Activated CD8-positive, alpha-beta T cell treated with anti-CD3 and anti-CD28 coated beads for 36 hours (primary cell): ENCODE results near the gene CDKN2AIPNL. TPM values are rescaled to one million over a fixed set of nuclear protein-coding genes. Genes with fewer than 3 reads are reported as not detected.

Experiments used
- ATAC-seq: fragments of 200-7000 bp; cut with Tn5 transposase; one replicate; pipeline ENCODE4 v1.10.0; 2021; ENCODE audit warnings: mild to moderate bottlenecking, moderate library complexity
- CTCF ChIA-PET: fragments of 350-600 bp; sonication (Branson Sonifier 250); formaldehyde crosslinking; loops from one replicate; lab custom pipeline; 2021; ENCODE audit warnings: antibody characterized with exemption; lab: Charles Lee
- POLR2A ChIA-PET: fragments of 350-600 bp; sonication (Branson Sonifier 250); formaldehyde crosslinking; loops from one replicate; lab custom pipeline; 2021; ENCODE audit warnings: antibody characterized with exemption; lab: Charles Lee
- DNase-seq: peaks from one replicate; pipeline ENCODE4 v3.0.0-alpha.2; 2020
- H3K27ac Mint-ChIP-seq: one replicate; pipeline ENCODE4 v1.8.0; 2021; ENCODE audit warnings: mild to moderate bottlenecking, mixed read lengths
- H3K27me3 Mint-ChIP-seq: one replicate; pipeline ENCODE4 v1.8.0; 2021; ENCODE audit warnings: mixed read lengths
- H3K36me3 Mint-ChIP-seq: one replicate; pipeline ENCODE4 v1.8.0; 2021; ENCODE audit warnings: low read depth, mixed read lengths
- H3K4me1 Mint-ChIP-seq: one replicate; pipeline ENCODE4 v1.8.0; 2021; ENCODE audit warnings: low read depth, mixed read lengths
- H3K4me3 Mint-ChIP-seq: one replicate; pipeline ENCODE4 v1.8.0; 2021; ENCODE audit warnings: mild to moderate bottlenecking, moderate library complexity, mixed read lengths
- H3K9me3 Mint-ChIP-seq: one replicate; pipeline ENCODE4 v1.8.0; 2021; ENCODE audit warnings: mixed read lengths
- CTCF ChIP-seq: fragments of 200-600 bp; IDR thresholded peaks from one replicate; pipeline ENCODE4 v1.8.0; 2022; ENCODE audit warnings: antibody characterized with exemption, mild to moderate bottlenecking
- intact Hi-C: fragments of 100-400 bp; cut with micrococcal nuclease; formaldehyde crosslinking; loops from one replicate; pipeline ENCODE4 v1.10.0; 2022
- total RNA-seq, 2 experiments: library from RNA; stranded (reverse); gene quantifications; one replicate each; pipeline ENCODE4 v1.2.3, GENCODE V29; 2021

The CDKN2AIPNL gene
- total RNA-seq, 2 experiments from 2014 or later, result 38.2 to 41.1 TPM

- no peak for ATAC-seq
- ChIA-PET CTCF (interaction anchor here (2.0 kb wide), 1 partner anchor 232 kb away, joined by 5 read pairs; no protein-coding TSS in a partner anchor), POLR2A (no interaction called here)
- Mint-ChIP-seq H3K27me3 (no peaks in the 10 kb centered on the region), H3K4me3 (no peak overlapping the region), H3K27ac (no peak overlapping the region), H3K9me3 (no peaks in the 10 kb centered on the region), H3K4me1 (no peaks in the 10 kb centered on the region), H3K36me3 (no peaks in the 10 kb centered on the region)
- TF ChIP-seq CTCF, result no peak
- intact Hi-C loops, result no loop called here
- no peak for DNase-seq
Observed at GRCh38 chr5:134355681-134356080, 56.0 kb downstream of the CDKN2AIPNL start.

Other genes with a start within 250 kb of the CDKN2AIPNL start
- 100 to 1,000 TPM; 235 to 242 TPM for gene SKP1, start 234.9 kb downstream of the CDKN2AIPNL start, total RNA-seq
- 100 to 1,000 TPM; 147 to 153 TPM for gene PPP2CA, start 185.8 kb downstream of the CDKN2AIPNL start, total RNA-seq
- 1 to 10 TPM; 1.5 to 2.1 TPM for gene CDKL3, start 44.7 kb downstream of the CDKN2AIPNL start, total RNA-seq
- 10 to 100 TPM; 97.6 to 98.9 TPM for gene UBE2B, start 40.3 kb downstream of the CDKN2AIPNL start, total RNA-seq
- 10 to 100 TPM; 58.7 to 61.2 TPM for gene JADE2, start 113.8 kb upstream of the CDKN2AIPNL start, total RNA-seq
- 10 to 100 TPM; 49.7 to 55.4 TPM for gene SAR1B, start 220.9 kb upstream of the CDKN2AIPNL start, total RNA-seq
- gene SEC24A, start 236.9 kb upstream of the CDKN2AIPNL start, total RNA-seq, result 10 to 100 TPM; 29.3 to 30.5 TPM